Stimulated activated CD4-positive, alpha-beta T cell treated with anti-CD3 and anti-CD28 coated beads, Interleukin-1b, Interleukin-23, amount 100 ng/mL, for 4 hours (primary cell): ENCODE measurements around the gene ADGRL2.

ENCODE experiments used
- DNase-seq, 2 donors: peaks; one replicate each; pipeline ENCODE4 v3.0.0-alpha.2; 2020; ENCODE audit warnings: low read depth in 2 of 2

Gene ADGRL2

GRCh38 chr1:81982523-81982922, 181.8 kb downstream of the ADGRL2 start:
- no peak for DNase-seq

- no peak for DNase-seq
Observed at GRCh38 chr1:81989524-81989923, 188.8 kb downstream of the ADGRL2 start.

- no peak for DNase-seq
Observed at GRCh38 chr1:81990241-81990640, 189.5 kb downstream of the ADGRL2 start.

- no peak for DNase-seq
Observed at GRCh38 chr1:81998165-81998564, 197.4 kb downstream of the ADGRL2 start.

GRCh38 chr1:81999364-81999763, 198.6 kb downstream of the ADGRL2 start:
- no peak for DNase-seq

GRCh38 chr1:82000221-82000620, 199.5 kb downstream of the ADGRL2 start:
- DNase-seq, result no peak

- DNase-seq, result no peak
Observed at GRCh38 chr1:82001345-82001744, 200.6 kb downstream of the ADGRL2 start.

GRCh38 chr1:82007804-82008203, 207.1 kb downstream of the ADGRL2 start:
- DNase-seq, result no peak

- DNase-seq, result no peak
Observed at GRCh38 chr1:82013702-82014101, 213.0 kb downstream of the ADGRL2 start.

GRCh38 chr1:82015444-82015843, 214.7 kb downstream of the ADGRL2 start:
- DNase-seq, result no peak

- no peak for DNase-seq
Observed at GRCh38 chr1:82018319-82018718, 217.6 kb downstream of the ADGRL2 start.

GRCh38 chr1:82019508-82019907, 218.8 kb downstream of the ADGRL2 start:
- DNase-seq, result no peak

- no peak for DNase-seq
Observed at GRCh38 chr1:82030830-82031229, 230.1 kb downstream of the ADGRL2 start.

GRCh38 chr1:82032068-82032467, 231.3 kb downstream of the ADGRL2 start:
- DNase-seq, result no peak

- no peak for DNase-seq
Observed at GRCh38 chr1:82034812-82035211, 234.1 kb downstream of the ADGRL2 start.
